ENCODE data around the gene APOBEC3G. TPM values are rescaled to one million over a fixed set of nuclear protein-coding genes. Genes with fewer than 3 reads are reported as not detected.
A peak's percentile ranks its signal among the peaks of the same experiment; 100 is the strongest.

Gene APOBEC3G
- total RNA-seq, 1 experiment from 2014 or later = 13.9 TPM

DNA sequence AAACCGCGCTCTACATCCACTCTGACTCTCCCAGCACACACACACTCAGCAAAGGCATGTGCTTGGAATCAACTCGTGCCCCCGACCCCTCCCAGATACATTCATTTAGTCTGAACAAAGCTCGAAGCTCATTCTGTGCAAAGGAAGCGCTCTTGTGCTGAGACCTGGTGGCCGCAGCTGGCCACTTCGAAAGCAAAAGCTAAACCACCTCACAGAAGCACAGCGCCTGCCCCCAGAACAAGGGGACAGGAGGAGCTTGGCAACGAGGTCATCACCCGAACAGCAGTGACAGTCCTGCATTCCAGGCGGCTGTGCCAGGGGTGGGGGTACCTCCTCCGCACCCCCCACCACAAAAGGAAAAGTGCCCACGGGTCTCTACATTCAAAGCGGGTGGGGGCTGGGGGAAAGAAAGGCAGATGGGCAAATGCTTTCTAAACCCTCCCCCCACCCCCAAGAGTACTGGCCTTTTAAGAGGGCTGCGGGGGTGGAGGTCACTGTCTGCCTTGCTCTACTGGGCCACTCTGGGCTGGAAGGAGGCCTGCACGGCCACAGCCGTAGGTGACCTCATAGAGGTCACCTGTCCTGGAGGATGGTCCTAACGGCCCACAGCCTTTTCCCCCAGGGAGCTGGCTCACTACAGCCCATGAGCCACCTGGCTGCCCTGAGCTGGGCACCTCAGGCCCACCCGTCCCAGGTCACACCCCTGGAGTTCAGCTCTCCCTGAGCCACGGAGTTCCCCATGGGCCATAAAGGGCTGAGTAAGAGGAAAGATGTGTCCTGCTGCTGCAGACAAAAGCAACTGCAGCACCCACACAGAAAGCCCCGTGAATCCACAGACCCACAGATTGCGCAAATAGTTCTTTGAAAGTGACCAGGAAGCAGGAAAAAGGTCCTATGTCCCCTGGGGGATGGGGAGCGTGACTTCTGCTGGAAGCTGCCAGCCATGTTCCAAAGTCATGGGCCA, 54.1 kb downstream of the APOBEC3G start:
- Histone ChIP-seq H3K27me3 (replicated peaks) (no peaks in the 10 kb centered on the region), H3K9me3 (replicated peaks) (no peaks in the 10 kb centered on the region), H3K4me1 (replicated peaks) (no peaks in the 10 kb centered on the region), H3K36me3 (no peaks in the 10 kb centered on the region), H3K4me3 (no peak overlapping the region), H3K27ac (no peak overlapping the region)
- DNase-seq (ENCODE audit: low read depth in 1 of 2, low spot score in 2 of 2) = no peak

GRCh38 chr22:39132281-39132680, 55.2 kb downstream of the APOBEC3G start:
- H3K9me3 ChIP-seq (replicated peaks) = no peaks in the 10 kb centered on the region
- H3K4me3 ChIP-seq = no peak overlapping the region
- no peak for DNase-seq (ENCODE audit: low read depth in 1 of 2, low spot score in 2 of 2)
- no peaks in the 10 kb centered on the region for H3K27me3 ChIP-seq (replicated peaks)
- H3K4me1 ChIP-seq (replicated peaks) = no peaks in the 10 kb centered on the region
- no peak overlapping the region for H3K27ac ChIP-seq
- no peaks in the 10 kb centered on the region for H3K36me3 ChIP-seq

DNA sequence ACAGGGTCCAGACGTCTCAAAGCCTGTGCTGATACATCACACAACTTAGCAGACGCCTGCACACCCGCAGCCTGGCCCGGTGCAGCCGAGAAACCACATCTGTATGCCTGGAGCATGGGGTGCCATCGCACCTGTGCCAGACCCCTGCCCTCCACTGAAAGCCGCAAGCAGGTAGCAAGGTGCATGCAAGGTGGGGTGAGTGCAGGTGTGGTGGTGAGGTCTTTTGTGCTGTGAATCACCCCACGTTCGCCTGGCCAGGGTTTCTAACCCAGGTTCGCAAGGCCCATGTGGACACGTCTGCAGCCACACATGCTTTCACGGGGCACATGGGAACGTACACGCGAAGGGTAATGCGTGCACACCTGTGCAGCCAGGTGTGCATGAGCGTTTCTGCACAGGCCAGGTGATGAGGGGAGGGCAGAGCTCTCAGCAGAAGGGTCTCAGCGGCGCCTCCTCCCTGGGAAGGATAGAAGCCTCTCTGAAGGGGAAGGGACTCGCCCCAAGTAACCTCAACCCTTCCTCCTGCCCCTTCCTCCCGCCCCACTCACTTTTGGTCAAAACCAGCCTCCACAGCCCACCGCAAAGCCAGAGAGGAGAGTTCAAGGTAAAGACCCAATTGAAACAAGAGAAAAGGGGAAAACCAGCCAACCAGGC, 55.9 kb downstream of the APOBEC3G start:
- Histone ChIP-seq H3K4me1 (replicated peaks) (no peaks in the 10 kb centered on the region), H3K27ac (no peak overlapping the region), H3K9me3 (replicated peaks) (no peaks in the 10 kb centered on the region), H3K36me3 (no peaks in the 10 kb centered on the region), H3K27me3 (replicated peaks) (no peaks in the 10 kb centered on the region), H3K4me3 (no peak overlapping the region)
- DNase-seq (ENCODE audit: low read depth in 1 of 2, low spot score in 2 of 2) = no peak

DNA sequence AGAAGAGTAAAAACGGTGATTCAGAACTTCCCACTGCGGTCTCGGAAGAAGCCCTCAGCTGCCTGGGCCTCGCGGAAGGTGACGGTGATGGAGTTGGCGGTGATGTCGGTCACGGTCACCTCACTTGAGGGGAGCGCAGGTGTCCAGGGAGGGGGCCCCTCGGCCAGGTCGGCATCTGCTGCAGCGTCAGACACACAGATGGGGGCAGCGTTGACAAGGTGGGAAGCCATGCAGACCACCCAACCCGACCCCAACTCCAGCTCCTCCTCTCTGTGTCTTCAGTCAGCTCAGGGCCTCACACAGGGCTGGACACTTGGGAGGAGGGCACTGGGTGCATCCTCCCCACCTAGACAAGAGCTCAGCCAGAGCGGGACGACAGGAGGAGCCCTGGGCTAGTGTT, 56.8 kb downstream of the APOBEC3G start:
- Histone ChIP-seq H3K27ac (no peak overlapping the region), H3K4me3 (no peak overlapping the region)

DNA sequence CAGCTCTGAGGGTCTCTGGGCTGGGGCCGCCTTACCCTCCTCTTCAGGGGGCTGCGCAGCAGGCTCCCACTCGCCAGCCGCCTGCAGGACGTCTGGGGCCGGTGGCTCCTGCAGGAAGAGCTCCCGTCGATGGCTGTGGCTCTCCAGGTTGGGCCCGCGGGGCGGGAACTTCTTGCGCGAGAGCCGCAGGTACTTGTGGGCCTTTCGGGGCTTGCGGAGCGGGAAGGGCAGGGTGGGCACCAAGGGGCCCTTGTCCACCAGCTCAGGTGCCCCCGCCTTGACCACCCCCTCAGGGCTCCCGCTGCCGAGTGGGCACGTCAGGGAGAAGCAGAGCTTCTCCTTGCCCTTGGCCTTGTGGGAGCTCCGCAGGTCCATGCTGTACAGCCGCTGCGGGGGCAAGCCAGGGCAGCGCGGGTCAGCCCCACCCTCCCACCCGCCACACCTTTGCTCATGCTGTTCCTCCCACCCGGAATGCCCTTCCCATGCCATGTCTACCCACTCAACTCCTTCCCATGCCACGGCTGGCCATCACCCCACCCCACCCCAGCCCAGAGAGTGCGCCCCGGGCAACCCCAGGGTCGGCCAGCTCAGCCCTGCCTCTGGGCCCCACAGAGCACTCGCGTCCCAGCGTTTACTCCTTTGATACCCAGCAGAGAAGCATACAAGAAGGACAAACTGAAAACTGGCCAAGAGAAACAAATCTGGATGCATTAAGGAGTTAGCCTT, 57.5 kb downstream of the APOBEC3G start:
- H3K36me3 ChIP-seq = no peaks in the 10 kb centered on the region
- DNase-seq (ENCODE audit: low read depth in 1 of 2, low spot score in 2 of 2) = no peak
- H3K27ac ChIP-seq = no peak overlapping the region
- no peaks in the 10 kb centered on the region for H3K27me3 ChIP-seq (replicated peaks)
- H3K9me3 ChIP-seq (replicated peaks) = no peaks in the 10 kb centered on the region
- no peaks in the 10 kb centered on the region for H3K4me1 ChIP-seq (replicated peaks)
- no peak overlapping the region for H3K4me3 ChIP-seq

More for the DNA sequence above, 56.8 kb downstream of the APOBEC3G start:
- H3K36me3 ChIP-seq = no peaks in the 10 kb centered on the region
- H3K27me3 ChIP-seq (replicated peaks) = no peaks in the 10 kb centered on the region
- DNase-seq (ENCODE audit: low read depth in 1 of 2, low spot score in 2 of 2) = no peak
- H3K9me3 ChIP-seq (replicated peaks) = no peaks in the 10 kb centered on the region
- no peaks in the 10 kb centered on the region for H3K4me1 ChIP-seq (replicated peaks)

DNA sequence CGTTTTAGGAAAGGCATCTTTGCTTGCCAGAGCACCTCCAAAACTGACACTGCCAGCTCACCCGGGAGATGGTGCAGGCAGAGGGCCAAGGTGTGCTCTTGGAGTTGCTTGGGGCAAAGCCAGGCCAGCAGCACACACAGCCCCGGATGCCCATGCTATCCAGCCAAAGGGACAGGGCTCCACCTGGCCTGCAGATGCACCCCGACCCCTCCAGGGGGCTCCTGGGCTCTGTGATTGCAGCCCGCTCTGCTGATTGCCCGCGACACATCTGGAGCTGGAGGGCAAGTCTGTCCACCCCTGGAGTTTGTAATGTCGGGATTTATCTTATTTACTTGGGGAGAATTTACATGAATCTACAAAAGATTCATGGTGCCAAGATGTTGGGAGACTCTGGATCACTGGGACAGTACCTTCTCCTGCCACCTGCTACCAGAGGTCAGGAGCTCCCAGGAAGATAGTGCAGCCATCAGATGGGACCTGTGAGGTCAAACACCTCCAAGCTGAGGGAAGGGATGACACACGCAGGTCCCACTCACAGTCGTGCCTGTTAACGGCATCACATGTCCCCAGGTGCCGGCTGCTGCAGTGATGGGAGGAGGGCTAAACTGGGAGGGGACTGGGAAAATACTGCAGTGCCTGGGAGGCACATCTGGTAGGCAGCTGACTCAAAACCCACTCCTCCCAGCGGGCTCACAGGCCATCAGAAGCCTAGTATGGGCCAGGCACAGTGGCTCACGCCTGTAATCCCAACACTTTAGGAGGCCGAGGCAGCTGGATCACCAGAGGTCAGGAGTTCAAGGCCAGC, 58.2 kb downstream of the APOBEC3G start:
- no peak overlapping the region for H3K27ac ChIP-seq
- H3K27me3 ChIP-seq (replicated peaks) = no peaks in the 10 kb centered on the region
- H3K4me3 ChIP-seq = no peak overlapping the region
- peak; percentile 36 to 69 for DNase-seq (ENCODE audit: low read depth in 1 of 2, low spot score in 2 of 2)
- no peaks in the 10 kb centered on the region for H3K9me3 ChIP-seq (replicated peaks)
- H3K4me1 ChIP-seq (replicated peaks) = no peaks in the 10 kb centered on the region
- H3K36me3 ChIP-seq = no peaks in the 10 kb centered on the region

DNA sequence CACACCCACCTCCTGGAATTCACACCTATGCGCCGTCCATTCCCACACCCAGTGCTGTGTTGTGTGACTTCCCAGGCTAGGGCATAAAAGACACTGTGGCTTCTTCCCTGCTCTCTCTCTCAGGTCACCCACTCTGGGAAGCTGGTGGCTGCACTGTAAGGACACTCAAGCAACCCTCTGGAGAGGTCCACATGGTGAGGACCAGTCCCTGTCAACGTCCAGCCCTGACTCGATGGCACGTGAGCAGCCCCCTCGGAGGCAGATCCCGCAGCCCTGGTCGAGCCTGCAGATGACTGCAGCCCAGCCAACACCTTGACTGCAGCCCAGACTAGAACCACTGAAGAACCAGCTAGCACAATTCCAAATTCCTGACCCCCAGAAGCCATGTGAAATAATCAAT, 59.2 kb downstream of the APOBEC3G start:
- Histone ChIP-seq H3K36me3 (no peaks in the 10 kb centered on the region), H3K4me1 (replicated peaks) (no peaks in the 10 kb centered on the region), H3K9me3 (replicated peaks) (no peaks in the 10 kb centered on the region), H3K4me3 (no peak overlapping the region), H3K27ac (no peak overlapping the region), H3K27me3 (replicated peaks) (no peaks in the 10 kb centered on the region)
- DNase-seq (ENCODE audit: low read depth in 1 of 2, low spot score in 2 of 2) = no peak

Other genes with a start within 250 kb of the APOBEC3G start
- gene NPTXR, start 233.2 kb upstream of the APOBEC3G start, total RNA-seq (2014; rRNA removed; shearing (Covaris generic)) = 2.1 and 2.2 TPM in 2 replicates
- gene CBX6, start 205.1 kb upstream of the APOBEC3G start, total RNA-seq (2014; rRNA removed; shearing (Covaris generic)) = 22.6 and 28.5 TPM in 2 replicates
- not detected in 2 replicates for gene APOBEC3A, start 119.7 kb upstream of the APOBEC3G start, total RNA-seq (2014; rRNA removed; shearing (Covaris generic))
- gene APOBEC3B, start 94.9 kb upstream of the APOBEC3G start, total RNA-seq (2014; rRNA removed; shearing (Covaris generic)) = 3.5 and 9.4 TPM in 2 replicates
- 3.2 and 3.4 TPM in 2 replicates for gene APOBEC3C, start 63.0 kb upstream of the APOBEC3G start, total RNA-seq (2014; rRNA removed; shearing (Covaris generic))
- 1.9 and 2.3 TPM in 2 replicates for gene APOBEC3D, start 56.1 kb upstream of the APOBEC3G start, total RNA-seq (2014; rRNA removed; shearing (Covaris generic))
- 2.6 and 3.8 TPM in 2 replicates for gene APOBEC3F, start 36.4 kb upstream of the APOBEC3G start, total RNA-seq (2014; rRNA removed; shearing (Covaris generic))
- 1.4 TPM in 1 of 2 replicates, not detected in the other for gene APOBEC3H, start 20.0 kb downstream of the APOBEC3G start, total RNA-seq (2014; rRNA removed; shearing (Covaris generic))
- 5.5 and 6.3 TPM in 2 replicates for gene CBX7, start 75.4 kb downstream of the APOBEC3G start, total RNA-seq (2014; rRNA removed; shearing (Covaris generic))
- 0.13 TPM in 1 of 2 replicates, not detected in the other for gene PDGFB, start 167.7 kb downstream of the APOBEC3G start, total RNA-seq (2014; rRNA removed; shearing (Covaris generic))
- gene RPL3, start 242.3 kb downstream of the APOBEC3G start, total RNA-seq (2014; rRNA removed; shearing (Covaris generic)) = 1,074 and 1,435 TPM in 2 replicates